ENCODE measurements around the gene CNNM2.
"Not testable (repeated sequence)": the region's sequence is repeated elsewhere in the genome, so short reads cannot be mapped to it uniquely, and the experiment has no call there.

The CNNM2 gene

DNA sequence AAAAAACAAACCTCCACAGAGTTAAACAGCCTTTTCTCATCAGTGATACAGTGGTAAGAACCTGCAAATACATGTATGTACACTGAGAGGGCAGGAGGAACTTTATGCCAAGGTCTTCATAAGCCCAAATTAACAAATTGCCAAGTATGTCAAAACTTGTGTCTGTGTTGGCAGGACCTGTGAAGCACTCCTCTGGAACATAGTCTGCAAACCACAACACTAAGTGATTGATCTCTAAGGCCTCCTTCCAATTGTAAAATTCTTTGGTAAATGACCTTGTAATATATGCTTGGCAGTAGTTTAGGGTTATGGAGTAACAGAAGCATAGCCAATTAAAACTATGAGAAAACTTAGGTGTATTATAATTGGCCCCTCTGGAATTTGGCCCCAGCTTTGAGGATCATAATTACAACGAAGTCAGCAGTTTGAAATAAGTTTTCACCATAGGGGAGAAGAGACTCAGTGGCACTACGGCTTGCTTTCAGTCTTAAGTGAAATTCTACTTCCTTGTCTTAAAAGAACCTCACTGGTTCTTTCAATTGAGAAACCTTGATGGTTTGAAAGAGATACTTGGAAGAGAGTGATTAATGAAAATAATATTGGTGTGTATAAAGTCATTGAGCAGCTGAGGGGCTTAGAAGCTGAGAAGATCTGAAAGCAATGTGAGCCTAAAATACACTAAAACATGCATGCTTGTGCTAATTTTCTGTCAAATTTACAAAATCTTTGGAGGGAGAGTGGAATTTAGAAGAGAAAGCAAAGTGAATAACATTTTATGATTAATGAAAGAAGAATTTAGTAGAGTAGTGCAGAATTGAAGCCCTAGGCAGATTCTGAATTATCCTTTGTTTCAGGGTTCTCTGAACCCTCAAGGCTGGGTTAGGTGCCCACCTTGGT, 57.6 kb downstream of the CNNM2 start:
- Histone ChIP-seq H3K4me3 (ENCODE audit: low read depth in 1 of 2, low read length in 2 of 2) (no peak overlapping the region), H3K9me3 (ENCODE audit: low read length) (no peaks in the 10 kb centered on the region), H3K27me3 (ENCODE audit: control insufficient read depth in 1 of 2, insufficient read depth in 2 of 2, low read length in 2 of 2) (no peaks in the 10 kb centered on the region), H3K4me1 (ENCODE audit: insufficient read depth, low read length) (no peaks in the 10 kb centered on the region), H3K27ac (ENCODE audit: low read depth, low read length) (no peak overlapping the region), H3K36me3 (ENCODE audit: insufficient read depth, low read length) (no peaks in the 10 kb centered on the region), H3K9ac (ENCODE audit: low read length) (no peak overlapping the region)

DNA sequence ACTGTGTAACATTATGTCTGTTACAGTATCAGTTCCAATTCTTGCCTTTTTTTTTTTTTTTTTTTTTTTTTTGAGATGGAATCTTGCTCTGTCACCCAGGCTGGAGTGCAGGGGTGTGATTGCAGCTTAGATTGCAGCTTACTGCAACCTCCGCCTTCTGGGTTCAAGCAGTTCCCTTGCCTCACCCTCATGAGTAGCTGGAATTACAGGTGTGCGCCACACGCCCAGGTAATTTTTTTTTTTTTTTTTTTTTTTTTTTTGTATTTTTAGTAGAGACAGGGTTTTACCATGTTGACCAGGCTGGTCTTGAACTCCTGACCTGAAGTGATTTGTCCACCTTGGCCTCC, 58.3 kb downstream of the CNNM2 start:
- not testable (repeated sequence) for H3K9me3 ChIP-seq (ENCODE audit: low read length); H3K9ac ChIP-seq (ENCODE audit: low read length); H3K27ac ChIP-seq (ENCODE audit: low read depth, low read length); H3K4me1 ChIP-seq (ENCODE audit: insufficient read depth, low read length); H3K4me3 ChIP-seq (ENCODE audit: low read depth in 1 of 2, low read length in 2 of 2); H3K36me3 ChIP-seq (ENCODE audit: insufficient read depth, low read length); H3K27me3 ChIP-seq (ENCODE audit: control insufficient read depth in 1 of 2, insufficient read depth in 2 of 2, low read length in 2 of 2)

DNA sequence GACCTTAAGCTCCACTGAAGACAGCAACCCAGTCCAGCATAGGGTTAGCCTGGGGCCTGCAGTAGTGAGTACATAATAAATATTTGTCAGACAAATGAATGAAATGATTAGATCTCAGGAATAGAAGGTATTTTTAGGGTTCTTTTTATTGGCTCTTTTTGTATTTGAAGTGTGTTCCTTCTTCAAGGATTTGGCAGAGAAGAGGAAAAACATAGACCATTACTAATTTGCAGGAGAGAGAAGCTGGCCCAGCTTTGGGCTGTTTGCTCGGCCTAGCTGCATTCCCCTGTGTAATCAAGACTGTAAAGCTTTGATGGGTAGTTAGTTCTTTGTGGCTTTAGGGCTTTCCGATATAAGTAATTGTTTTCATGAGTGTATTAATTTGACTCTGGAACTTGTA, 64.2 kb downstream of the CNNM2 start:
- Histone ChIP-seq H3K4me3 (ENCODE audit: low read depth in 1 of 2, low read length in 2 of 2) (no peak overlapping the region), H3K27ac (ENCODE audit: low read depth, low read length) (no peak overlapping the region)

DNA sequence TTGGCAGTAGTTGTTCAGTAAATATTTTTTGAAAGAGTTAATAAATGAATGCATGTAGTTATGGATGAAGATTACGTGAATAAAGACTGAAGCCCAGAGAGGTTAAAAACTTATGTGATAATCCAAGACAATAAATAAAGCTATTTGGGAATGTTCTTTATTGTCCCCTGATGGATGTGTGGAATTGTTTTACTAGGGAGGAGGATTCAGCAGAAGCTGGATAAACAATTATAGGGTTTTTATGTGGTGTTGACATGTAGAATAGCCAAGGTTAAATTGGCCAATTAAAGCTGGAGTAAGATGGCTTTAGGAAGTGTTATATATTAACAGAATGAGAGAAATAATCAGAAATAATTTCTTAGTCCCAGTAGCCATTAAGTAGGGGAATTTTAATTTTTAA, 66.0 kb downstream of the CNNM2 start:
- H3K36me3 ChIP-seq (ENCODE audit: insufficient read depth, low read length) = no peaks in the 10 kb centered on the region
- no peaks in the 10 kb centered on the region for H3K4me1 ChIP-seq (ENCODE audit: insufficient read depth, low read length)

More for the DNA sequence above, 64.2 kb downstream of the CNNM2 start:
- no peaks in the 10 kb centered on the region for H3K36me3 ChIP-seq (ENCODE audit: insufficient read depth, low read length)
- H3K9me3 ChIP-seq (ENCODE audit: low read length) = no peaks in the 10 kb centered on the region
- H3K4me1 ChIP-seq (ENCODE audit: insufficient read depth, low read length) = no peaks in the 10 kb centered on the region
- no peak overlapping the region for H3K9ac ChIP-seq (ENCODE audit: low read length)
- H3K27me3 ChIP-seq (ENCODE audit: control insufficient read depth in 1 of 2, insufficient read depth in 2 of 2, low read length in 2 of 2) = no peaks in the 10 kb centered on the region

DNA sequence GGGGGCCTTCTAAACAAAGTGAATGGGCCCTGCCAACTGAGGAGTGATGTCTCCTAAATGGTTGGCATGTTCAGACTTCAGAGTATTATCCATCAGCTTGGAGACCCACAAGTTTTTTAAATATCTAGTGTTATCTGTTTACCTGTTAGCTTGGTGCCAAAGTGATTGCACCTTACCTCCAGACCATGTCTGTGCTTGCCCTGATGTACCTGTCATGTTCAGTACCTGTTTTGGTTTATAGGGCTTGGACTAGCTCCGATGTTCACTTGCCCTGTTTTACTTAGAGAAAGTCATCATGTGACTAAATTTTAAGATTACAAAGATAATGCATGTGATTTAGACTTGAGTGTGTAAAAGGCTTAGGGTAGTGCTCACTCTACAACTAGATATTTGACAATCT, 67.7 kb downstream of the CNNM2 start:
- Histone ChIP-seq H3K9me3 (ENCODE audit: low read length) (no peaks in the 10 kb centered on the region), H3K36me3 (ENCODE audit: insufficient read depth, low read length) (no peaks in the 10 kb centered on the region), H3K27ac (ENCODE audit: low read depth, low read length) (no peak overlapping the region), H3K4me3 (ENCODE audit: low read depth in 1 of 2, low read length in 2 of 2) (no peak overlapping the region), H3K27me3 (ENCODE audit: control insufficient read depth in 1 of 2, insufficient read depth in 2 of 2, low read length in 2 of 2) (no peaks in the 10 kb centered on the region), H3K9ac (ENCODE audit: low read length) (no peak overlapping the region), H3K4me1 (ENCODE audit: insufficient read depth, low read length) (no peaks in the 10 kb centered on the region)

More for the DNA sequence above, 66.0 kb downstream of the CNNM2 start:
- H3K9ac ChIP-seq (ENCODE audit: low read length) = no peak overlapping the region
- no peak overlapping the region for H3K27ac ChIP-seq (ENCODE audit: low read depth, low read length)
- H3K4me3 ChIP-seq (ENCODE audit: low read depth in 1 of 2, low read length in 2 of 2) = no peak overlapping the region
- no peaks in the 10 kb centered on the region for H3K9me3 ChIP-seq (ENCODE audit: low read length)
- H3K27me3 ChIP-seq (ENCODE audit: control insufficient read depth in 1 of 2, insufficient read depth in 2 of 2, low read length in 2 of 2) = no peaks in the 10 kb centered on the region

DNA sequence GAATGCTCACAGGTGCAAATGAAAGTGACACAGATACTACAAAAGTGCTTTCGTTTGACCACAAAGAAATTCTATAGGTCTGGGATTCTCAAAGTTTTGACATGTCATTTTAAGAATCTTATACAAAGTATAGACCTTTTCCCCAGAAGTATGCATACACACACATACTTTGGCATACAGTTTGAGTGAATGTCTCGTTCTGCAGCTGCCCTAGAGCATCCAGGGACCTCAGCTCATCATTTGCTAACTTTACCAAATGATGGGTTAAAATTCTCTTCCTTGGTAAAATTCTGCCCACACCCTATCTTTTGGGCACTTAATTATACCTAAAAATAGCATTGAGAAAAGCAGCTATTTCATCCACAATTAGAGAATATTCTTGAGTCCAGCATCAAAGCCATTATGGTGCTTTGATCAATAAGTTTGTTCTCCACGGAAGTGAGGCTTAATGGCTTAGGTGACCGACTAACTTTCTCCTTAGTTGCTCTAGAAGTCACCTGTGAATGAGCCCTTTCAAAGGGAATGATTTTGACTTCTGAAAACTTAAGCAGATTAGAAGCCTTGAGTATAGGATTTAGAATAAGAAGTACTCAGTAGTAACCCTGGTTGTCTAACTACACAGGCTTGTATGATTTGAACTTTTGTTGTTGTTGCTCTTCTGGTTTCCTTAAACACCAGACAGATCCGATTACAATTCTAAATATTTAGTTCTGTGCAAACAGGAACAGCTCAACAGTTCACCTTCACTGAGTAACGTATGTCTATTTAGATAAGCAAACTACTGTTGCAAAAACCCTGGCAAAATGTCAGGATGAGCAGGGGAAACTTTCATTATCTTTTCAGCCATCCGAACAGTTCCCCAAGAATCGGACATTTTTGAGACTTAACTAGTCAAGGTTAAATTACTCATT, 70.6 kb downstream of the CNNM2 start:
- no peak overlapping the region for H3K27ac ChIP-seq (ENCODE audit: low read depth, low read length)
- no peaks in the 10 kb centered on the region for H3K9me3 ChIP-seq (ENCODE audit: low read length)
- no peaks in the 10 kb centered on the region for H3K36me3 ChIP-seq (ENCODE audit: insufficient read depth, low read length)
- no peaks in the 10 kb centered on the region for H3K27me3 ChIP-seq (ENCODE audit: control insufficient read depth in 1 of 2, insufficient read depth in 2 of 2, low read length in 2 of 2)
- H3K4me1 ChIP-seq (ENCODE audit: insufficient read depth, low read length) = no peaks in the 10 kb centered on the region
- no peak overlapping the region for H3K9ac ChIP-seq (ENCODE audit: low read length)
- H3K4me3 ChIP-seq (ENCODE audit: low read depth in 1 of 2, low read length in 2 of 2) = no peak overlapping the region

DNA sequence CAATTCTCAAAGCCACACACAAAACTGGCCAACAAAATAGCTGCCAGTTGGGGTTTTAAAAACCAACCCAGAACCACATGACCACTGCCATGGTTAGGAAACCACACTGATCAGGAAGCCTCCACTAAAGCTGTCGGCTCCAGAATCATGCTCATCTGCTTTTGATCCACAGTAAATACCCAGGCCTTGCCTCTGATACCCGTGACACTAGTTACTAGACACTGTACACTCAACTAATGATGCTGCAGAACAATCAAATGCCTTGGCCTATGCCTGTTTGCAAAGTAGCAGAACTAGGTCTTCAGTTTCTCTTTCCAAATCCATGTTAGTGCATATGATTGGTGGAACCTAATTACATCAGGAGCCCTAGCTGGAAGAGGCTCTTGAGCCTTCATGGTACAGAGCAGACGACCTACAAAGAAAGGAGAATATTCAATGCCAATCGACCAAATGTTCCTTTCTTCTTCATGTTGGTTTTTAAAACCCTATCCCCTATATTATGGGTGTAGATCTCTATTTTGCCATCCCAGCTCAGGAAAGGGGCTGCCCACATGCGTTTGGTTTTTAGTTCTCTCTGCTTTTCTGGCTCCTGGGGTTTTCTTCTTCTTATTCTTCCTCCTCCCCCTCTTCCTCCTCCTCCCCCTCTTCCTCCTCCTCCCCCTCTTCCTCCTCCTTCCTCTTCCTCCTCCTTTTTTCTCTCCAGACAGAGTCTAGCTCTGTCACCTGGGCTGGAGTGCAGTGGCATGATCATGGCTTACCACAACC, 76.6 kb downstream of the CNNM2 start:
- H3K27me3 ChIP-seq (ENCODE audit: control insufficient read depth in 1 of 2, insufficient read depth in 2 of 2, low read length in 2 of 2) = no peaks in the 10 kb centered on the region

DNA sequence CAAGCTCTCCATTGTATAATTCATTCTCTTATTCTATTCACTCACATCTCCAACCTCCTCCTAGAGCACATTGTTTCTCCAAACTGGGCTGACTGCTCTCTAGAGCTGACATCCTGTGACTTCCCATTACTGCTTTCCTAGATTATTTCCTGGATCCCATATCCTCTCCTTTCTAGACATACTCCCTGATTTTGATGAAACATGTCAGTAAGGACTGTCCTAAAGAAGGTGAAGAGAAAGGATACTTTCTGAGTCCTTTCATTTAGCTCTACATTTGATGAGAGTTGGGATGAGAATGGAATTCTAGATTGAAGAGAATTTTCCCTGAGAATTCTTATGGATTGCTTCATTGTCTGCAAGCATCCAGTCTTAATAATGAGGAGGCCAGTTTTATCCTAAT, 78.8 kb downstream of the CNNM2 start:
- no peak overlapping the region for H3K27ac ChIP-seq (ENCODE audit: low read depth, low read length)
- no peaks in the 10 kb centered on the region for H3K4me1 ChIP-seq (ENCODE audit: insufficient read depth, low read length)
- no peak overlapping the region for H3K4me3 ChIP-seq (ENCODE audit: low read depth in 1 of 2, low read length in 2 of 2)
- no peak overlapping the region for H3K9ac ChIP-seq (ENCODE audit: low read length)
- no peaks in the 10 kb centered on the region for H3K27me3 ChIP-seq (ENCODE audit: control insufficient read depth in 1 of 2, insufficient read depth in 2 of 2, low read length in 2 of 2)
- H3K36me3 ChIP-seq (ENCODE audit: insufficient read depth, low read length) = no peaks in the 10 kb centered on the region
- no peaks in the 10 kb centered on the region for H3K9me3 ChIP-seq (ENCODE audit: low read length)

More for the DNA sequence above, 76.6 kb downstream of the CNNM2 start:
- H3K27ac ChIP-seq (ENCODE audit: low read depth, low read length) = no peak overlapping the region
- no peak overlapping the region for H3K9ac ChIP-seq (ENCODE audit: low read length)
- no peaks in the 10 kb centered on the region for H3K36me3 ChIP-seq (ENCODE audit: insufficient read depth, low read length)
- no peaks in the 10 kb centered on the region for H3K9me3 ChIP-seq (ENCODE audit: low read length)
- no peaks in the 10 kb centered on the region for H3K4me1 ChIP-seq (ENCODE audit: insufficient read depth, low read length)
- no peak overlapping the region for H3K4me3 ChIP-seq (ENCODE audit: low read depth in 1 of 2, low read length in 2 of 2)

DNA sequence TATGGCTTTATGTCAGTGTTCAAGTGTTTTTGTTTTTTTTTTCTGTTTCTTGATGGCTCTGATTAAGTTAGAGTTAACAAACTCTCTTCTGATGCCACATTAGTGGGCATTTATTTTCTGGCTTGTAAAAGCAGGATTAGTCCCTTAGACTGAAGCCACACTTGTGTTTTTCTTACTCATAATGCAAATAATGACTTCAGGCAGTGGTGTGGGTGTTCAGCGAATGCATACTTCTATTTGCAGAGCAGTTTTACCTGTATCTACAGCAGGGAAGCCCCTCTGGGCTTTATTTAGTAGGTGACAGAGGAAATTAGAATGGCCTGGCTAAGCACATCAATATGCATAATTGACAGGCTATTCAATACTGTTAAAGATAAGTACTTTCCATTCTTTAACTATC, 79.9 kb downstream of the CNNM2 start:
- no peak overlapping the region for H3K27ac ChIP-seq (ENCODE audit: low read depth, low read length)
- H3K4me3 ChIP-seq (ENCODE audit: low read depth in 1 of 2, low read length in 2 of 2) = no peak overlapping the region
- H3K4me1 ChIP-seq (ENCODE audit: insufficient read depth, low read length) = no peaks in the 10 kb centered on the region
- H3K36me3 ChIP-seq (ENCODE audit: insufficient read depth, low read length) = no peaks in the 10 kb centered on the region
- no peak overlapping the region for H3K9ac ChIP-seq (ENCODE audit: low read length)
- H3K9me3 ChIP-seq (ENCODE audit: low read length) = no peaks in the 10 kb centered on the region
- no peaks in the 10 kb centered on the region for H3K27me3 ChIP-seq (ENCODE audit: control insufficient read depth in 1 of 2, insufficient read depth in 2 of 2, low read length in 2 of 2)

DNA sequence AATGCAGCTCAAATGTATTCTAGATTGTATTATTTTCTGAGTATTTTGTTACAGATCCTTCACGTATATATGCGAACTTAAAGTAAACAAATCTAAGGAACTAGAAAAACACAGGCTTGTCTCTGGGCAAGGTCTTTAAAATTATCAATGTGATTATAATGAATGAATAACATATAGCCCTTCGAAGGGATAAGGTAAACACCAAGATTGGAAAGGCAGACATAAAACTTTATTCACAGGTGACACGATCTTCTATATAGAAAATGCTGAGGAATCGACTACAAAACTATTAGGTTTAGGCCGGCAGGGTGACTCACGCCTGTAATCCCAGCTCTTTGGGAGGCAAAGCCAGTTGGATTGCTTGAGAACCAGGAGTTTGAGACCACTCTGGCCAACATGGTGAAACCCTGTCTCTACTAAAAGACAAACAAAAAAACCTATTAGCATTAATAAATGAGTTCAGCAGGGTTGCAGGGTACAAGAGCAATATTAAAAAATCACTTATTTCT, 80.4 kb downstream of the CNNM2 start:
- Histone ChIP-seq H3K27ac (ENCODE audit: low read depth, low read length) (no peak overlapping the region), H3K9me3 (ENCODE audit: low read length) (no peaks in the 10 kb centered on the region), H3K9ac (ENCODE audit: low read length) (no peak overlapping the region), H3K36me3 (ENCODE audit: insufficient read depth, low read length) (no peaks in the 10 kb centered on the region), H3K4me3 (ENCODE audit: low read depth in 1 of 2, low read length in 2 of 2) (no peak overlapping the region), H3K27me3 (ENCODE audit: control insufficient read depth in 1 of 2, insufficient read depth in 2 of 2, low read length in 2 of 2) (no peaks in the 10 kb centered on the region), H3K4me1 (ENCODE audit: insufficient read depth, low read length) (no peaks in the 10 kb centered on the region)

DNA sequence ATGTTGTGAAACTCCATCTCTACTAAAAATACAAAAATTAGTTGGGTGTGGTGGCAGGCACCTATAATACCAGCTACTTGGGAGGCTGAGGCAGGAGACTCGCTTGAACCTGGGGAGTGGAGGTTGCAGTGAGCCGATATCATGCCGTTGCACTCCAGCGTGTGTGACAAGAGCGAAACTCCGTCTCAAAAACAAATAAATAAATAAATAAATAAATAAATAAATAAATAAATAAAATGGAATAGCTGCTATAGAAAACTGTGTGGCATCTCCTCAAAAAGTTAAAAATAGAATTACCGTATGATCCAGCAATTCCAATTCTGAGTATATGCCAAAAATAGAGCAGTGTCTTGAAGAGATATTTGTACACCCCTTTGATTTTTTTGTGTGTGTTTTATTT, 82.0 kb downstream of the CNNM2 start:
- H3K9me3 ChIP-seq (ENCODE audit: low read length); H3K27ac ChIP-seq (ENCODE audit: low read depth, low read length); H3K27me3 ChIP-seq (ENCODE audit: control insufficient read depth in 1 of 2, insufficient read depth in 2 of 2, low read length in 2 of 2); H3K9ac ChIP-seq (ENCODE audit: low read length); H3K36me3 ChIP-seq (ENCODE audit: insufficient read depth, low read length); H3K4me1 ChIP-seq (ENCODE audit: insufficient read depth, low read length); H3K4me3 ChIP-seq (ENCODE audit: low read depth in 1 of 2, low read length in 2 of 2): not testable (repeated sequence)

All from muscle layer of colon (tissue), 2 donors.